Globus pallidus (tissue), 1 donor: Measurements from ENCODE around the gene KLHL20.
"Not testable (repeated sequence)": the region's sequence is repeated elsewhere in the genome, so short reads cannot be mapped to it uniquely, and the experiment has no call there.

Experiments
- DNase-seq: peaks from one replicate; pipeline ENCODE4 v3.0.0-alpha.2; 2015; ENCODE audit warnings: low spot score

KLHL20 gene

DNA sequence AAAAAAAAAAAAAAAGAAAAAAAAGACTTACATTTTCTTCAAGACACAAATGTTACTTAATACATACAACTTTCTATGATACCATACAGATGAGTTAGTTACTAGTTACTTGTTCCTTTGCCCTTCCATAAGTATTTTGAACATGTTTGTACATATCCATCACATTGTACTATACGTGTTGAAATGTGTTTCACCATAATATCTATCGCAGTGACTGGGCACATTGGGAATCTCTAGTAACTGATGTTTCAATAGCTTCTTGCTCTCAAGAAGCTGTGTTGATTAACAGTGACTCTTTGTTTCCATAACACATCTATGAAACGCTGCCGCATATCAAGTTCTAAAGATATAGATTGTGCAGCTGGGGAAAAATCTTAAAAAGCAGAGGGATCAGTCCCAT is 42.9 kb downstream of the KLHL20 start:
- no peak for DNase-seq

DNA sequence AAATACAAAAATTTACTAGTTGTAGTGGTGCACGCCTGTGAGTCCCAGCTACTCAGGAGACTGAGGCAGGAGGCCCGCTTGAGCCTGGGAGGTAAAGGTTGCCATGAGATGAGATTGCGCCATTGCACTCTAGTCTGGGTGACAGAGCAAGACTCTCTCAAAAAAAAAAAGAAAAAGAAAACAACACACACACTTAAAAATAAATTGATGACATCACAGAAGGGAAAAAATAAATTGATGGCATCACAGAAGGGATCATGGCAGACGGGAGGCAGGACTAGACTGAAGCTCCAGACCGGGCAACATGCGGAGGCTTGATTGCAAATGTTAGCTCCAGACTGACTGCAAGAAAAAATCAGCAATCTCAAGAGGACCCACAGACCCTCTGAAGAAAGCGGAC is 43.3 kb downstream of the KLHL20 start:
- DNase-seq, result no peak

DNA sequence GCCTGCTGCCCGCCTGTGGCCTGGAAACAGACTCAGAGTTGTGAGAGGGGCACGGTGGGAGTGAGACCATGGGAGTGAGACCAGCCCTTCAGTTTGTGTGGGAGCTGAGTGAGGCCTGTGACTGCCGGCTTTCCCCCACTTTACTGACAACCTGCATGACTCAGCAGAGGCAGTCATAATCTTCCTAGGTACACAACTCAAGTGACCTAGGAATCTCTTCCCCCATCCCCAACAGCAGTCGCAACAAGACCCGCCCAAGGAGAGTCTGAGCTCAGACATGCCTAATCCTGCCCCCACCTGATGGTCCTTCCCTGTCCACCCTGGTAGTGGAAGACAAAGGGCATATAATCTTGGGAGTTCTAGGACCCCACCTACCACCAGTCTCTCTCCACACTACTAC is 44.2 kb downstream of the KLHL20 start:
- no peak for DNase-seq

DNA sequence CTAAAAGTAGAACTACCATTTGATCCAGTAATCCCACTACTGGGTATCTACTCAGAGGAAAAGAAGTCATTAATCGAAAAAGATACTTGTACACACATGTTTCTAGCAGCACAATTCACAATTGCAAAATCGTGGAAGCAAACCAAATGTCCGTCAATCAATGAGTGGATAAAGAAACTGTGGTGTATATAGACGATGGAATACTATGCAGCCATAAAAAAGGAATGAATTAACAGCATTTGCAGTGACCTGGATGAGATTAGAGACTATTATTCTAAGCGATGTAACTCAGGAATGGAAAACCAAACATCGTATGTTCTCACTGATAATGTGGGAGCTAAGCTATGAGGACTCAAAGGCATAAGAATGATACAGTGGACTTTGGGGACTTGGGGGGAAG is 49.5 kb downstream of the KLHL20 start:
- not testable (repeated sequence) for DNase-seq

DNA sequence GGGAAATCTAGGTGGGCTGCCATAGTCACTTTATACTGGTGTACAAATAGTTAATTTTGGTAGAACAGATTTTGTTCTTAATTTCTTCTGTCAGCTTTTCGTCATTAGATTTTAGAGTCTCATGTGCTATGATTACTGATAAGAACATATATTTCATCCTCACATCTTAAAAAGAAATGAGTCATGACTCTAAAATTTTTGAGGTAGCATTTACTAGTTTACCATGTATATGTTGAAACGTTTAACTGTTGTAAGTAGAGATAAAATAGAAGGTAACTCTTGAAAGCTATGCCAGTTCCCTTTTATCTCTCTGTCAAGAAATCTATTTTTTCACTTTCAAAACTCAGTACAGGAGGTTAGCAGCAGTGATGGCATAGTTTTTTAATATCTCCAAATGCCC is 53.4 kb downstream of the KLHL20 start:
- no peak for DNase-seq

DNA sequence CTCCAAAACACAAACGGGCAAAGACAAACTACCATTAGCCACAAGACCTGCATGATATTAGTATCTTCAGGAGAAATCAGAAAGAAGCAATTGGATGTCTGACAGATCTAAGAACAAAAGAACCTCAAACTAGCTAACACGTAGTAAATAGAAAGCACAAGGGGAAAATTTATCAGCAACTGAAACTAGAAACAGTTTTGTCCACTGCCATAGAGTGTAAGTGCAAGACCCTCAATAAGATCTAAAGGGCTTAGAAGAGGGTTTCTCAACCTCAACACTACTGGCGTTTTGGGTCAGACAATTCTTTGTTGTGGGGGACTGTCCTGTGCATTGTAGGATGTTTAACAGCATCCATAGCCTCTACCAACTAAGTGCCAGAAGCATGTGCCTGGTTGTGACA is 54.0 kb downstream of the KLHL20 start:
- DNase-seq, result no peak

DNA sequence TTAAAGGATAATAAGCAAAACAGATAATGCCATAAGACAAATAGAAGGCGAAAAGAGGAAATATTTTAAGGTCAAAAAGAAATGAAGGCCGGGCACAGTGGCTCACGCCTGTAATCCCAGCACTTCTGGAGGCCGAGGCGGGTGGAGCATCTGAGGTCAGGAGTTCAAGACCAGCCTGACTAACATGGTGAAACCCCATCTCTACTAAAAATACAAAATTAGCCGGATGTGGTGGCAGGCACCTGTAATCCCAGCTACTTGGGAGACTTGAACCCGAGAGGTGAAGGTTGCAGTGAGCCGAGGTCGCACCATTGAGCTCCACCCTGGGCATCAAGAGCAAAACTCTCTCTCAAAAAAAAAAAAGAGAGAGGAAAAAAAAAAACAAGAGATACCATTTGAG is 55.5 kb downstream of the KLHL20 start:
- not testable (repeated sequence) for DNase-seq

DNA sequence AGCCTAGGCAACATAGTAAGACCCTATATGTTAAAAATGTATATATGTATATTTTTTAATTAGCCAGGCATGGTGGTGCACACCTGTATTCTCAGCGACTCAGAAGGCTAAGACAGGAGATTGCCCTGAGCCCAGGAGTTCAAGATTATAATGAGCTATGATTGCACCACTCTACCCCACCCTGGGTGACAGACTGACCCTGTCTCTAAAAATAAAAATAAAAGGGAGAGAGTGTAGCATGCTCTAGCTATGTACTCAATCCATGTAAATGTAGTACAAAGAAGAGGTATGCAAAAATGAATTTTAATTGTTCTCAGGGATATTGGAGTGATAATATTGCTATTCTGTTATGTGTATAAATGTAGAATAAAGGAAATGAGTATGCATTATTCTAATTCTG is 56.8 kb downstream of the KLHL20 start:
- no peak for DNase-seq

DNA sequence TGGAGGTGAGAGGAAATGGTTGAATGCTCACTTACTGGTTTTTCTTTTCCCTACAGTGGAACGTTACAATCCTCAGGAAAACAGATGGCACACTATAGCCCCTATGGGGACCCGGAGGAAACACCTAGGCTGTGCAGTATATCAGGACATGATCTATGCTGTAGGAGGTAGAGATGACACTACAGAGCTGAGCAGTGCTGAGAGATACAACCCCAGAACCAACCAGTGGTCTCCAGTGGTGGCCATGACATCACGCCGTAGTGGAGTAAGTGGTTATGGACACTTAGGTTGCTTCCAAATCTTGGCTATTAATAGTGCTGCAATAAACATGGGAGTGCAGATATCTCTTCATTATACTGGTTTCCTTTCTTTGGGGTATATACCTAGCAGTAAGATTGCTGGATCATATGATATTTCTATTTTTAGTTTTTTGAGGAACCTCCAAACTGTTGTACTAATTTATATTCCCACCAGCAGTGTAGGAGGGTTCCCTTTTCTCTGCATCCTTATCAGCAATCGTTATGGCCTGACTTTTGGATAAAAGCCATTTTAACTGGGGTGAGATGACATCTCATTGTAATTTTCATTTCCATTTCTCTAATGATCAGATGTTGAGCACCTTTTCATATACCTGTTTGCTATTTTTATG is 60.9 kb downstream of the KLHL20 start:
- DNase-seq, result no peak

DNA sequence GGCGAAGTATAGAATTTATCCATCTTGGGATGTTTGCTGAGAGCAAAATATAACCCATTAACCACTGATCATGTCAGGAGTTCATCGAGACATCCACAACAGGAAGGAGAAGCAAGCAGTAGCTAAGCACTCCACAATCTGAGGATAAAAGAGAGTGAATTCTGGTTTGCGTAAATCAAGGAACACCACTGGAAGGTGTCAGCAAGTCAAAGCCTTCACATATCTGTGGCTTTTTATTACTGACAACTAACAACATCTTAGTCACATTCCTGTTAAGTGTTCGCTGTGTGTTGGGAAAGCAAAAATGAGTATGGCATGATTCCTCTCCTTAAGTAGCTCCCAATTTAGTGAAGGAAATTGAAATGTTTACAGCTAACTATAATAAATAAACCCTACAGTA is 65.2 kb downstream of the KLHL20 start:
- DNase-seq, result no peak

DNA sequence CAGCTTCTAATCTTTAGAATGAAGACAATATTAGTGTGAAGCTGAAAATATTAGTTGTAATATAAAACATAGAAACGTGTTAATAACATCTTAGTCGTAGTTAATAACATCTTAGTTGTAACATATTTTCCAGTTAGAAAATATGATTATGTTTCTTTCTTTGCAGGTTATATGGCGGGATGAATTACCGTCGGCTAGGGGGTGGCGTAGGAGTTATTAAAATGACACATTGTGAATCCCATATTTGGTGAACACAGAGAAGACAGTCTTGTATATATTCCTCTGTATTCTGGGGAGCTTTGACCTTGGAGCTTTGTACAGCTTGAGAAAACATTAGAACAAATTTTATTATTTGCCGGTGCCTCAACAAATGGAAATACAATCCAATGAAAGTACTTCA is 70.2 kb downstream of the KLHL20 start:
- no peak for DNase-seq

DNA sequence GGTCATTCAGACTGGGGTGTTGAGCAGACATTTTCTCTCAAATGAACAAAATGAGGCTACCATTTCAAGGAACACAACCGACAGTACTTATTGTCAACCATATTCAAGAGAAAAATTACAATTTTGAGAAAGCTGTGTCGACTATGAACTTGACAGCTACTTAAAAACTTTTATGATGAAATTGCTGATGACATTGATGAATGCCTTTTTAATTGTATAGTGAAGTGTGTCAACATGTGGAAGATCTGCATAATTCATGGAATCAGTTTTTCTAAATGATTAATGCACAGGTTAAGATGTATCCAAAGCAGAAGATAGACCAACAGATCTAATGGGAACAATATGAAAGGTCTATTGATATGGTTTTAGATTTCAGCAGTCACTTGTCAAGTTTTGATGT is 75.1 kb downstream of the KLHL20 start:
- no peak for DNase-seq

DNA sequence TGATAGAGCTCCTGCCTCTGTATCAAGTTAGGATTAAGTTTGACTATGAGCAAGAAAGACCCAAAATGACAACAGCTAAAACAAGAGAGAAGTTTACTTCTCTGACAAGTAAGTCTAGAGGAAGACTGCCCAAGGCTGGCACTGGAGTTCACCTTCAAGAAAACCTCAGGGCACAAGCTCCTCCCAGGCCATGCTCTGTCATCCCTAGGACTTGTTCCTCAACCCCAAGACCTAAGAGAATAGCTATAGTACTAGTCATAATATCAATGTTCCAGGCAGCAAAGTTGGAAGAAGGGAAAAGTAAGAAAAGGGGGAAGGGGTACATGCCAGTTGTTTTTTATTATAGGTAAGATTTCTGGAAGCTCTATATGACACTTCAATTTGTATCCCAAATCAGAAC is 83.3 kb downstream of the KLHL20 start:
- DNase-seq, result no peak

DNA sequence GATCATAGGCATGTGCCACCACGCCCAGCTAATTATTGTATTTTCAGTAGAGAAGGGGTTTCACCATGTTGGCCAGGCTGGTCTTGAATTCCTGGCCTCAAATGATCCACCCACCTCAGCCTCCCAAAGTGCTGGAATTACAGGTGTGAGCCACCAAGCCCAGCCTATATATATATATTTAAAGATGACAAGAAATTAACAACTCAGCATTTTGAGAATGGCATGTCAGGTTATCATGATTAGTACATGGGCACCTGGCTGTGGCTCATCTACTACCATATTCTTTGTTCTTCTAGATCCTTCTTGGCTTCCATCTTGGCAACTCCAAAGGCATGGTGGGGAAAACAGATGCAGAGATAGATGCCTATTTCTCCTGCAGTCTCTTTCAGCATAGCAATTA is 85.2 kb downstream of the KLHL20 start:
- DNase-seq, result not testable (repeated sequence)

DNA sequence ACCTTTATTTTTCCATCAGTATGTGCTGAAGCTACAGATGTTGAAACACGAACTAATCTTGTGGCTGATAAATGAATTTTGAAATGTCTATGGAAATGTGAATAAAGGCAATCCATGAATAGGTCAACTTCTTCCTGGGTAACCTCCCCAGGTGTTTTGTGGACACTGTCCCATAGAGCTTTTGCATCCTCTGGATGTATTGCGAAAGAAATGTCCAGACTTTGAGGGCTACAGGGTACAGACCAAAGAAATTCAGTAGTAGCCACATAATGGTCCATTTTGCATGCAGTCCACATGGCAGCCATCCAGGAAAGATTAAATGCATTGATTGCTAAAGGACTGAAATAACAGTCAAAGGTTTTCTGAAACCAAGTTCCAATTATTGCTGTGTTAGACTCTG is 88.2 kb downstream of the KLHL20 start:
- DNase-seq, result no peak

DNA sequence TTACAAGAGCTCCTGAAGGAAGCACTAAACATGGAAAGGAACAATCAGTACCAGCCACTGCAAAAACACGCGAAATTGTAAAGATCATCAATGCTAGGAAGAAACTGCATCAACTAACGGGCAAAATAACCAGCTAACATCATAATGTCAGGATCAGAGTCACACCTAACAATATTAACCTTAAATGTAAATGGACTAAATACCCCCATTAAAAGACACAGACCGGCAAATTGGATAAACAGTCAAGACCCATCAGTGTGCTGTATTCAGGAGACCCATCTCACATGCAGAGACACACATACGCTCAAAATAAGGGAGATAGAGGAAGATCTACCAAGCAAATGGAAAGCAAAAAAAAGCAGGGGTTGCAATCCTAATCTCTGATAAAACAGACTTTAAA is 98.9 kb downstream of the KLHL20 start:
- DNase-seq, result not testable (repeated sequence)

DNA sequence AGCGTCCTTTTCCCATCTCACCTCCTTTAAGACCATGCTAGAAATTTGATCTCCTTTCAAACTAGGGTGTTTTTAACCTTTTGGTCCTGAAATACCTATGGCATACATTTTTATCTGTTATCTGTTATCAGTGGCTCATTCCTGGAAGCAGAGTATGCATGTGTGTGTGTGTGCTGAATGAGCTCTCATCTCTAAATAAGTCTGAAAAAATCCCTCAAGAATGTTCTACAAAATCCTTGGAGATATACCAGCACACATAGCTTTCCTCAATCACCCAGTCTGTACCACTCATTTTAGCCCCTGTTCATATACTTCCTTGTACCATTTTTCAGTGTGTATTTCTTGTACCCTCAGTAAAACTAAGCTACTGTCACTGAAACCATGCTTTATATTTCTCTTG is 103.7 kb downstream of the KLHL20 start:
- no peak for DNase-seq

DNA sequence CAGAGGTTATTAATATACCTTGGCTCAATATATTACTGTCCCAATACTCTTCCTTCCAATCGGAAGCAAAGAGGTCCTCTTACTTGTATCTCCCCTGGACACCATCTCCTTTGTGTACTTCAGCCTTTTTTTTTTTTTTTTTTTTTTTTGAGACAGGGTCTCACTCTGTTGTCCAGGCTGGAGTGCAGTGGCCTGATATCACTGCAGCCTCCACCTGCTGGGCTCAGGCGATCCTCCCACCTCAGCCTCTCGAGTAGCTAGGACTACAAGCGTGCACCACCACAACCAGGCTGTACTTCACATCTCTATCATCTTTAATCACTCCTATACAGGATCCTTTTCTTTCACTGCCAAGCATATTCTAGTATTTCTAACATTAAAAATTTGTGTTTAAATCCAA is 106.9 kb downstream of the KLHL20 start:
- no peak for DNase-seq

DNA sequence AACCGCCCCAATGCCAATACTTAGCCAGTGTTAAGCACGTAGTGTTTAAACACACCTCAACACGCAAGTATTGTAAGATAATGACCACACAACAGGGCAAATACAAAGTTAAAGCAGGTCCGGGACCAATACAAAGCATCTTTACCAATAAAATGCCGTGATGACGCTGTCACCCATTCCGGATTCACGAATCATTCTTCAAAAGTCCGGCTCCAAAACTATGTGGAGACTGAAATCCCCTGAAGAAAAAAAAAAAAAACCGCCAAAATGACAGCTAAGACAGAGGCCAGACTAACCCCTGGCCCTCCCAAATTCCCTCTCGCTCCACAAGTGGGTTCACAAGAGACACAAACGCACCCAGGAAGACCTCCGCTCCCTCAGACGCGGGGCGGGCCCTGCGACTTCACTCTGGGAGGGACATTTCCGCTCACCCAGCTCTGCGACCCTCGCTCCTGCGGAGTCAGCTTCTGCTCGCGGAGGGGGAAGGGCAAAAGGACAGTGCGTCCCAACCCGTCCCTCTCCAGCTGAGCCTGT is 109.1 kb downstream of the KLHL20 start:
- peak; percentile 0 for DNase-seq

DNA sequence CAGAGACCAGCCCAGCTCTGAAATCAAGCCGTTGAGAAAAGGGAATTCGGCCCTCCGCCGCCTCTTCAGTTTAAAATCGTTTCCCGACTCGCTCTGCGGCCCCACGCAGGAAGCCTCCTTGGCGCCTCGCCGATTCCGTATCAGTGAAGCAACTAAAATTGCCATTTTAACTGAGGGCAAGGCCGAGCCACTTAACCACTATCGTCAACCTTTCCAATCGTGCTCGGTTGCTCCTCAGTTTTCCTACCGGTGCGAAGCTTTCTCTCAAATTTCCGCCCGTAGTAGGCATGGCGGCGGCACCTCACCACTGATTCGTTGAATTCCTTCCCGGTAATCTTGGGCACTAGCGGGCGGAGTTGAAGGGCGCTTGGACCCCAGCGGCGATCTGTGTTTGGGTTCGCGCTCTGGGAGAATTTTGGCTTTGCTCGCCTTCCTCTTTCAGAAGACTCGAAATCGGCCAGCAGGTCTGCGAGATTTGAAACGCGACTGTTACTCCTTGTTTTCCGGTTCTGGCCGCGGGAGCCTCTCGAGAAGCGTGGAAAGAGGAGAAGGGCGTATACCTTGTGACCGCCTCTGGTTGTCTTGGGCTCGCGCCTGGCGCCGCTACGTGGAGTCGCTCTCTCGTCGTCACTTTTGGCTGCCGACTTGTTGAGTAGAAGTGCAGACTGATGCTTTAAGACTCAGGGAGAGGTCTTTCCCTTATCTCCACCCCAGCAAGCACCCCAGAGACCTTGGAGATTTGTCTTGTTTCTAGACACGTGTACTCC is 109.7 kb downstream of the KLHL20 start, which contains the start of the genes CENPL and DARS2:
CENPL (minus strand) TSS at position 569 of the 767 bp plus-strand sequence. CDS start 13,584 bp downstream, outside the sequence.
DARS2 (plus strand) TSS at position 359 of the 767 bp plus-strand sequence. CDS start 557 bp downstream, outside the sequence.
- peak; percentile 97 for DNase-seq

DNA sequence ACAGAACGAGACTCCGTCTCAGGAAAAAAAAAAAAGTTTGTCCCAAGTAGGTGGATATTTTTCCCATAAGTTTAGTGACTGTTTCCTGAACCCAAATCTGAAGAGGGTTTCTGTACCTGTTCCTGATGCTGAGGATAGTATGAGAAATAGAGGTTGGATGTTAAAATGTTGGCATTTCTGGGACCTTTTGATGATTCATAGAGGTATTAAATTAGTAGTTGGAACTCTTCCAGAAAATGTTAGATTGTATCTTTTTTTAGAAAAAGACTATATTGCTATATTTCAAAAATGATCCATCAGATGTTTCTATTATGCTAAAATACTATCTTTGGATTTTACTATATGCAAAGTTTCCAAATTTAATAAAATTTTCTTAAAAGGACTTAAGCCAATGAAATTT is 112.8 kb downstream of the KLHL20 start:
- DNase-seq, result no peak

DNA sequence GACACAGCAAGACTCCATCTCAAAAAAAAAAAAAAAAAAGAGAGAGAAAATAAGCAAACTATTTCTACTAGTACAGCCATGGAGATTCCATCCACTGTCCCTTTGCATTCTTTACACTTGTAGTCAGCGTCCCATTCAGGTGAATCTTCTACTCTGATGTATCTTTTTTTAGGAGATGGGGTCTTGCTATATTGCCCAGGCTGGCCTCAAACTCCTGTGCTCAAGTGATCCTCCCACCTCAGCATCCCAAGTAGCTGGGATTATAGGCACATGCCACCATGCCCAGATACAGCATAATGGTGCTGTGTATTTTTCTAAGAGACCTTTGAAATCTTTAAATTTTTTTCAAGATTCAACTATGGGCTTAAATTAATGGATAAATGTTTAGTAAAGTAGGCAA is 118.0 kb downstream of the KLHL20 start:
- no peak for DNase-seq
